Lung (tissue), 12 donors: ENCODE results near the gene NR6A1. TPM values are rescaled to one million over a fixed set of nuclear protein-coding genes. Genes with fewer than 3 reads are reported as not detected.

Experiments
- ATAC-seq: fragments of 200-7000 bp; cut with Tn5 transposase; one replicate; pipeline ENCODE4 v1.9.1; 2020; ENCODE audit warnings: moderate number of reproducible peaks; ENCODE audit not compliant: insufficient read depth, low FRiP score
- DNase-seq, 3 donors: peaks; one replicate each; pipeline ENCODE4 v3.0.0-alpha.2; 2013 to 2017
- H3K27ac ChIP-seq, 2 donors: one replicate each; pipeline ENCODE4 v1.5.1; 2013; ENCODE audit warnings: mild to moderate bottlenecking in 2 of 2, moderate library complexity in 2 of 2, control low read depth in 1 of 2, inconsistent platforms in 1 of 2, low read depth in 1 of 2, low read length in 1 of 2
- H3K27me3 ChIP-seq, 3 donors: one replicate each; pipeline ENCODE4 v1.5.1; 2013; ENCODE audit warnings: low read length in 2 of 3; ENCODE audit not compliant: control insufficient read depth in 3 of 3, insufficient read depth in 3 of 3
- H3K36me3 ChIP-seq, 4 donors: one replicate each; pipeline ENCODE4 v1.5.1; 2013; ENCODE audit warnings: low read length in 4 of 4, mild to moderate bottlenecking in 1 of 4, moderate library complexity in 1 of 4; ENCODE audit not compliant: control insufficient read depth in 4 of 4, insufficient read depth in 4 of 4
- H3K4me1 ChIP-seq, 5 donors: one replicate each; pipeline ENCODE4 v1.5.1; 2013; ENCODE audit warnings: low read length in 5 of 5, mild to moderate bottlenecking in 2 of 5, moderate library complexity in 1 of 5; ENCODE audit not compliant: control insufficient read depth in 5 of 5, insufficient read depth in 5 of 5
- H3K4me3 ChIP-seq: one replicate; pipeline ENCODE4 v1.5.1; 2013; ENCODE audit warnings: mild to moderate bottlenecking, control low read depth, moderate library complexity
- H3K9ac ChIP-seq, 2 donors: one replicate each; pipeline ENCODE4 v1.5.1; 2013; ENCODE audit warnings: low read length in 2 of 2, control low read depth in 1 of 2; ENCODE audit not compliant: insufficient read depth in 1 of 2
- H3K9me3 ChIP-seq, 4 donors: one replicate each; pipeline ENCODE4 v1.5.1; 2013; ENCODE audit warnings: low read length in 3 of 4, mild to moderate bottlenecking in 1 of 4, moderate library complexity in 1 of 4; ENCODE audit not compliant: control insufficient read depth in 4 of 4, insufficient read depth in 3 of 4
- WGBS, 2 donors: extraction: QIAGEN DNeasy Blood & Tissue Kit; methylation state at CpG; one replicate each; pipeline ENCODE4 v1.1.7; 2013; 5-methylcytosine and 5-hydroxymethylcytosine counted together
- polyA plus RNA-seq, 2 donors: library from polyadenylated mRNA; stranded (reverse); fragments of 200-250 nt; gene quantifications; one replicate each; pipeline ENCODE4 v1.2.1, GENCODE V29; 2013
- total RNA-seq, 2 donors: library from RNA; depleted of rRNA in 1 of 2; stranded (reverse); fragments of >200 nt in 1 of 2; gene quantifications; one replicate each; pipeline ENCODE4 v1.2.1, GENCODE V29; 2014 to 2021
- TF ChIP-seq, protein P1 (sequence below): IDR thresholded peaks from 2 replicates; pipeline ENCODE4 v1.5.1; 2012; ENCODE audit warnings: mild to moderate bottlenecking; ENCODE audit errors: control extremely low read depth, extremely low read depth
- donor health status: control.
- donor health status: control.
- donor health status: Bipolar disorder and iron deficiency.
- donor health status: healthy.
- donor health status: DM: yes; HTN: yes; CAD: no.

NR6A1 gene
- total and polyA plus RNA-seq, 4 donors = 0.94 to 4.0 (median 2.4) TPM

DNA sequence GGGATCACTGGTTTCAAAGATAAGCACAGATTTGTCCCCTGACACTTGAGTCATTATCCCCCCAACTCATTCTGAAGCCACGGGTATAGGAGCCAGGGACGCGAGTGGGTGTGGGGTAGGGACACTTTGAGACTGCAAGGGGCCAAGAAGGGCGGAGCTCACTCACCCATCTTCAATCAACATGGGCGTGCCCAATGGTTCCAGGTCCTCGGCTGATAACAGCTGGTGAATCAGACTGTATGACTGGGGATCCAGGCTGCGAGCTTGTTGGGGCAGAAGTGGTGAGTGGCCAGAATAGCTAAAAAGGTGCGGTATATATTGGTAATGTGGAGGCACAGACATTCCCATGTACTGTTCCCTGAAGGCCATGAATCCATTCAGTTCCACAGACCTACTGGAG lies 233.2 kb downstream of the NR6A1 start:
- whole genome bisulfite sequencing, 2 donors = 89 to 96% methylated on average over 8 of the region's 8 CpGs

DNA sequence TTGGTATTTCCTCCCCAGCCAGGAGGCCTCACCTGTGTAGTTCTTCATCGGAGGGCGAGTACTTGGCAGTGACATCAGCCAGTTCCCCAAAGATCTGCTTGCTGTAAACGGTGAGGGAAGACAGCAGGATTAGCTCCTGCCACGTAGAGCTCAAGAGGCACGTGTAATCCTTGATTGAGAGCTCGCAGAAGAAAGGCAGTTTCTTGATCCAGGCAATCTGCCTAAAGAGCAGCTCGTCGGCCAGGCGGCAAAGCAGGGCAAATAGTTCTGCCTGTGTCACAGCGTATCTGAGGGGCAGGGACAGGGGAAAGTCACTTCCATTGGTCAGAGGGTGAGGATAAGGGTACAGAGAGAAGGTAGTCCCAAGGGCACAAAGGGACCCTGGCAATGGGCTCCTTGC lies 235.3 kb downstream of the NR6A1 start:
- no peak for DNase-seq
- no peak overlapping the region for H3K4me3 ChIP-seq
- WGBS, 2 donors = 91 to 96% methylated on average over 10 of the region's 10 CpGs

More for the DNA sequence above, 233.2 kb downstream of the NR6A1 start:
- TF ChIP-seq, protein P1, sequence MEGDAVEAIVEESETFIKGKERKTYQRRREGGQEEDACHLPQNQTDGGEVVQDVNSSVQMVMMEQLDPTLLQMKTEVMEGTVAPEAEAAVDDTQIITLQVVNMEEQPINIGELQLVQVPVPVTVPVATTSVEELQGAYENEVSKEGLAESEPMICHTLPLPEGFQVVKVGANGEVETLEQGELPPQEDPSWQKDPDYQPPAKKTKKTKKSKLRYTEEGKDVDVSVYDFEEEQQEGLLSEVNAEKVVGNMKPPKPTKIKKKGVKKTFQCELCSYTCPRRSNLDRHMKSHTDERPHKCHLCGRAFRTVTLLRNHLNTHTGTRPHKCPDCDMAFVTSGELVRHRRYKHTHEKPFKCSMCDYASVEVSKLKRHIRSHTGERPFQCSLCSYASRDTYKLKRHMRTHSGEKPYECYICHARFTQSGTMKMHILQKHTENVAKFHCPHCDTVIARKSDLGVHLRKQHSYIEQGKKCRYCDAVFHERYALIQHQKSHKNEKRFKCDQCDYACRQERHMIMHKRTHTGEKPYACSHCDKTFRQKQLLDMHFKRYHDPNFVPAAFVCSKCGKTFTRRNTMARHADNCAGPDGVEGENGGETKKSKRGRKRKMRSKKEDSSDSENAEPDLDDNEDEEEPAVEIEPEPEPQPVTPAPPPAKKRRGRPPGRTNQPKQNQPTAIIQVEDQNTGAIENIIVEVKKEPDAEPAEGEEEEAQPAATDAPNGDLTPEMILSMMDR = no peak
- Histone ChIP-seq H3K4me3 (no peak overlapping the region), H3K4me1 (peaks cover 0 to 3% (median 0%) of the 10 kb centered on the region in 5 donors), H3K9me3 (no peaks in the 10 kb centered on the region), H3K27ac (no peak overlapping the region), H3K36me3 (peaks cover 0 to 3% (median 0%) of the 10 kb centered on the region in 4 donors), H3K27me3 (no peaks in the 10 kb centered on the region), H3K9ac (no peak overlapping the region)
- DNase-seq (no peak), ATAC-seq (no peak)

DNA sequence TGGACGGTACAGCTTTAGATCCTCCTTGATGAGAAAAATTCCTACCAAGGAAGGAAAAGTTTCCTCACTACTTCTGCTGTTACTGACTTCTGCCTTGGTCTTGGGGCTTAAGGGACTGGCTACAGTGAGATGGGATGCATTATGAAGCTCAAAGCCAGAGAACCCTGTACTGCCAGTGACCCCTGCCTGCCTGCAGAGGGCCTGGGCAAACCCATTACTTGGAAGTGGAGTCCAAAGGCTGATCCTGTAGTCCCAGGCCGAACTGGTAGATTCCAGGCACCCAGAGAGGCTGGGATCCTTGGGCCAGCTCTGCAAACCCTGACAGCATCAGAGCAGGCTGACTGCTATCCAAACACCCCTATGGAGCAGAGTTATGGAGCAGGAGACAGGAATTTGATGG lies 238.2 kb downstream of the NR6A1 start:
- TF ChIP-seq, protein P1 = no peak
- WGBS, 2 donors = 92 to 94% methylated on average over 2 of the region's 2 CpGs
- no peak overlapping the region for H3K9ac ChIP-seq
- H3K36me3 ChIP-seq = peaks cover 0 to 3% (median 0%) of the 10 kb centered on the region in 4 donors
- no peaks in the 10 kb centered on the region for H3K27me3 ChIP-seq
- ATAC-seq (no peak), DNase-seq (no peak)
- H3K4me3 ChIP-seq = no peak overlapping the region
- H3K27ac ChIP-seq = no peak overlapping the region
- H3K4me1 ChIP-seq = peaks cover 0 to 3% (median 0%) of the 10 kb centered on the region in 5 donors
- H3K9me3 ChIP-seq = peaks cover 0 to 2% (median 0%) of the 10 kb centered on the region in 4 donors

More for the DNA sequence above, 235.3 kb downstream of the NR6A1 start:
- Histone ChIP-seq H3K9me3 (no peaks in the 10 kb centered on the region), H3K4me1 (peaks cover 0 to 3% (median 0%) of the 10 kb centered on the region in 5 donors), H3K36me3 (peaks cover 0 to 3% (median 0%) of the 10 kb centered on the region in 4 donors), H3K27ac (no peak overlapping the region), H3K9ac (no peak overlapping the region), H3K27me3 (no peaks in the 10 kb centered on the region)
- ATAC-seq = no peak
- TF ChIP-seq, protein P1 = no peak

DNA sequence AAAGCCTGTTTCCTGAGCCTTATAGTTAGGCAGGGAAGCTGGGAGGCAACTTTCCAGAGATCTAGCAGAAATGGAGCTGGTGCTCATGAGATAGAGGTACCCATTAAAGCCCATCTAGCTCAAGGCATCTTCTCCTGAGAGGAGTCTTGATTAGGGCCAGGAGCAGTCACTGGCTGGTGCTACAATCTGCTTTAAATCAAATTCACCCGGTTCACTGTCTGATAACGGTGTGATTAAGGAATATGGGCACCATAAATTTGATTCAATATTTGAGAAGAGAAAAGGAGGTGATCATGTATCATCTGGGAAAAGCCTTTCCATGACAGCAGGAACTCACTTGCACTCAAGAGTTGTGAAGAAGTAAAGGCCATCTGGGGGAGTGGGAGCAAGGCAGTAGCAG lies 240.0 kb downstream of the NR6A1 start:
- ATAC-seq = no peak
- 94 to 98% methylated on average over 2 of the region's 2 CpGs for WGBS, 2 donors
- no peak for DNase-seq
- Histone ChIP-seq H3K9ac (no peak overlapping the region), H3K27ac (no peak overlapping the region), H3K9me3 (peaks cover 0 to 3% (median 0%) of the 10 kb centered on the region in 4 donors), H3K4me3 (no peak overlapping the region), H3K27me3 (no peaks in the 10 kb centered on the region), H3K36me3 (peaks cover 0 to 3% (median 0%) of the 10 kb centered on the region in 4 donors), H3K4me1 (no peaks in the 10 kb centered on the region)
- TF ChIP-seq, protein P1 = no peak
